Ammon's horn (tissue), 1 donor: Measurements from ENCODE around the gene AGGF1.
A peak's percentile ranks its signal among the peaks of the same experiment; 100 is the strongest.
"Not testable (repeated sequence)": the region's sequence is repeated elsewhere in the genome, so short reads cannot be mapped to it uniquely, and the experiment has no call there.

Experiments used
- DNase-seq: peaks from one replicate; pipeline ENCODE4 v3.0.0-alpha.2; 2016; ENCODE audit warnings: low spot score

The AGGF1 gene

DNA sequence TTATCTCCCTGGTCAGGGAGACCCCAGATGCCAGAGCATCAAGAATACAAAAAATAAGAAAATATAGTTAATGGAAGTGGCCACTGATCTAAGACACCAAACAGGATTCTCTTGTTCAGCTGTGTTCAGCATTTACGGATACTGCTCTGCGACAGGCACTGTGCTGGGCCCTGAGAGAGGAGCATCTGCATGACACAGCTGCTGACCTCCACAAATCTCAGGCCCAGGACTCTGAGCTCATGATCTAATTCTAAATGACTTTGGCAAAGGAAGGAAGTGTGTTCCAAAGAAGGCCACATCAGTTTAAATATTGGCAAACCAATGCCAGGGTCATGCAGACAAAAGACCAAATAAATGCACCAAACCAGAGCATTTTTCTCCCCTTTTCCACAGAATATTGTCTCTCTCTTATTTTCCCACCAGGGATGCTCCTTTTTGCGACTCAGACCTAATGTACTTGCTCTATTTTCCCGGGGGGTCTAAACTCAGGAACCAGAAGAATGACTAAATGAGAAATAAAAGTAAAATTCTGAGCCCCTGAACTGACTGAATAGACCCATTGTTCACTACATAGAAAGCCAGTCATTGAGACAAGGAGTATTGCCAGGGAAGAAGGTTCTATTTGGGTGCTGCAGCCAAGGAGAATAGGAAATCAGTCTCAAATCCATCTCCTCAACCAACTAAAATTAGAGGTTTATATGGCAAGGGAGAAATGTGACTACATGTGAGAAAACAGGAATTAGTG lies 1.4 kb upstream of the AGGF1 start:
- peak; percentile 18 for DNase-seq

GRCh38 chr5:77029376-77029885 lies 773 bp upstream of the AGGF1 start:
- DNase-seq: no peak

DNA sequence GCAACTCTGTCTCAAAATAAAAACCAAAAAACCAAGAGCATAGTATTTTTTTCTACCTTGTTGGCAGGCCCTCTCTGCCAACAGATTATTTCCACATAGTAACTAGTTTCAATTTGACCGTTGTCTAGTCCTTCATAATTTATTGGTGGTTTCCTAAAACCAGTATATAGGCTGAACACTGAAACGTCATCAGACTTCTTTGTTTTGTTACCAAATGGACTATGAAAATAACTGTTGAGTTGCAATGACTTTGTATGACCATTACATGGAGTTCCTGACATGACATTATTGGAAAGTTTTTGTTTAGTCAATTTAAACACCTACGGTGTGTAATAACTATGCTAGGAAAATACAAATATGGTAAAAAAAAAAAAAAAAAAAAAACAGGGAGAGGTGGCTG lies 1.7 kb downstream of the AGGF1 start:
- no peak for DNase-seq

GRCh38 chr5:77032635-77033034 lies 2.4 kb downstream of the AGGF1 start:
- no peak for DNase-seq

DNA sequence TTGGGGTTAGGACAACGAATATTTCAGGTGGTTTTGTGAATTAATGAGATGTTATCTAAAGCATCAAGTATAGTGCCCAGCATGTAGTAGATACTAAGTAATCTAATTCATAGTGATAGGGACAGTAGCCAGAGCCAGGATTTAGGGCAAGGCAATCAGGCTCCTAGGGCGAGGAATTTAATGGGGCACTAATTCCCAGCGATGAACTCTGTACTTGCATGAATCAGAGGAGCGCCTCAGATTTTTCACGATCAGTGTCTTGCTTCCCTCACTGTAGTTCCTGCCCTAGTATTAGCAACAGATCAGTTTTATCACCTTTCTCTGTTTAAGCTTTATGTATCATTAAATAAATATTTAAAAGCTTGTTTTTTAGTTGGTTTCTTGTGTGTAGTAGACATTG lies 3.1 kb downstream of the AGGF1 start:
- DNase-seq: no peak

GRCh38 chr5:77035950-77036349 lies 5.7 kb downstream of the AGGF1 start:
- no peak for DNase-seq

- DNase-seq: no peak
Observed at GRCh38 chr5:77046416-77047073, 16.3 kb downstream of the AGGF1 start.

DNA sequence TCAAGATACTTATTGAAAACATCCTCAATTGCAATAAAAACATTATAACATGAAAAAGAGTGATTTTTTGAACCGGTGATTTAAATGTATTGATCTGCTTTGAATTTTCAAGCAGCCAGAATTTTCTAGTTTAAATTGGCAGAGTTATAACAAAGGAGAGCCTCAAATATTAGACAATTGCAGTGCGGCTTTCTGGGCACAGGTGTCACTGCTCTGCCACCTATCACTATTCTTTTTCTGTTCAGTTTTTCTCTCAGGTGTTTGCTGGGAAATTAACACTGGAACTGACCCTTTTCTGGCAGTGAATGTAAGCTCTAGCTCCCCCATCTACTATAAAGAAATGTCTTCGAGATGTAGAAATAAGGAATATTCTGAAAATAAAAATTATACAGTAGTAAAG lies 33.8 kb downstream of the AGGF1 start:
- DNase-seq: no peak

- DNase-seq: no peak
Observed at GRCh38 chr5:77065256-77065655, 35.1 kb downstream of the AGGF1 start.

DNA sequence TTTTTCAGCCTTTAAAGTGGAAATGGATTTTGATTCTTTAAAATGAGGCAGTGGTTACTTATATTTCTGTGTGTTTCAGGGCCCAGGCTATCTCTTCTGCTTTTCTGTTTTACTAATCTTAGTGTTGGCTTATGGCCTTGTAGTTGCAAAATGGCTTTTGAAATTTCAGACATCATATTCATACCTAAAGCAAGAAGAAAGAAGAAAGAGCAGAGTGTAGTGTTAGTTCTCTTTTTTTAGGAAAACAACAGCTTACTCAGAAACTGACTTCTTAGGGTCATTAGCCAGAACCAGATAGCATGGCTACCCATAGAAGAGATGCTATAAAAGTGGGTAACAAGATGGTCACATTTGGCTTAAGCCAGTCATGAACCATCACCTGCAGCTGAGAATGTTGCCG lies 36.0 kb downstream of the AGGF1 start:
- DNase-seq: no peak

GRCh38 chr5:77066823-77067442 lies 36.7 kb downstream of the AGGF1 start:
- DNase-seq: no peak

DNA sequence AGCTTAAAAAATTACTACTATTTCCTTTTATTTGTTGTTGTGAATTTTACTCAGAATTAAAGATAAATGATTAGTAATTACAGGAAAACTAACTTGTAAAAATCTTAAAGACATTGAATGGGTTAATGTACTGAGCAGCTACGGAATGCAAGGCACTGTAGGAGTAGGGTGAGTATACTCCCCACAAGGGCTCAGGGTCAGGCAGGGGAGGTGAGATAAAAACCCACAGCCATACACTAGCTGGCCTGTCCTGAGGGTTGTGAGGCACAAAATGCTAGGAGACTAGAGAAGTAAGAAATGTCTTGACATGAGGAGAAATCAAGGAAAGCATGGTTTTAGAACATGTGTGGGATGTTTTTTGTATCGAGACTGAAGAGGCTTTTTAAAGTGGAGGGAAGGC lies 43.5 kb downstream of the AGGF1 start:
- no peak for DNase-seq

- DNase-seq: no peak
Observed at GRCh38 chr5:77074745-77075144, 44.5 kb downstream of the AGGF1 start.

DNA sequence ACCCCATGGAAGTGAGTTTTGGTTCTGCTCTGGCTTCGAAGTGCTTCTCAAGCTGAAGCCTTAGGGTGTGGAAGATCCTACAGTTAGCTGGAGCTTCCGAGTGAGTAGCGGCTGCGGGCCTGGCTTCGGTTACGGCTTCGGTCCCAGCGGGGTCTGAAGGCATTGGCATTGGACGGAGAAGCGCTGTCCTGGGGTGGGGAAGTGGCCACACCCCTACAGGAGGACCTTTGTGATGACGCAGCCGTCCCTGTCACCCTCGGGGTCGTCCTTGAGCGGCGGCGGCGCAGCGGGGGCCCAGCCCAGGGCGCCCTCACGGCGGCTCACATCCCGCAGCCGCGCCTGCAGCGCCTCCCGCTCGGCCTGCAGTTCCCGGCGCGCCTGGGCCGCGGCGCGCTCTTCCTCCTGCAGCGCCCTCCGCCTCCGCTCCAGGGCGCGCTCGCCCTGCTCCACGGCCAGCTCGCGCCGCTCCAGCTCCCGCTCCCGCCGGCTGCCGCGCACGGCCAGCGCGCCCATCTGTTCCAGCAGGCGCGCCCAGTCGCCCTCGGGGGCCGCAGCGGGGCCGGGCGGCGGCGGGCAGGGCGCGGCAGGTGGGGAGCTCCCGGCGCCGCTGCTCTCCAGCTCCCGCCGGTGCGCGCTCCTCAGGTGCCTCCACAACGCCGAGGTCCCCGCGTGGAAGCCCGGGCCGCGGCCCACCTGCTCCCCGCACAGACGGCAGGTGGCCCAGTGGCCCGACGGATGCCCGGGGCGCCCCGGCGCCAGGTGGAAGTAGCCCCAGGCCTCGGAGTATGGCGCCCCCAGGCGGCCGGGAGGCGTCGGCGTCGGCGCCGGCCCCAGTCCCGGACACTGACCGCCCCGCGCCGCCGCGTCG lies 47.0 kb downstream of the AGGF1 start:
- peak; percentile 72 for DNase-seq

DNA sequence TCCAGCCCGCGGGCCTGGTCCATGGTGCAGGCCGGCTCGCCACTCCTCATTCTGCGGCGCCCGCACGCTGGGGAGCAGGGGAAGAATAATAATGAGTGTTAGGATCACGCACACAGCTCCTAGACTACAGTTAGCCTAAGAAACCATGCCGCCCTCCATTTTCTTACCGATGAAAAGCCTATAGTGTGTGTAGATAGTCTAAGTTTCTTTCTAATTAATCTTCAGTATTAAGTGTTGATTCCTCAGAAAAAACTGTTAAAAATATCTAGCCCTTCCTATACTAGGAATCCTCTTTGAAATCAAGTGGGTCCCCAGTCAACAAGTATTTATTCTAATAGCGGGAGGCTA lies 47.6 kb downstream of the AGGF1 start:
- no peak for DNase-seq

GRCh38 chr5:77080479-77080878 lies 50.3 kb downstream of the AGGF1 start:
- DNase-seq: not testable (repeated sequence)

DNA sequence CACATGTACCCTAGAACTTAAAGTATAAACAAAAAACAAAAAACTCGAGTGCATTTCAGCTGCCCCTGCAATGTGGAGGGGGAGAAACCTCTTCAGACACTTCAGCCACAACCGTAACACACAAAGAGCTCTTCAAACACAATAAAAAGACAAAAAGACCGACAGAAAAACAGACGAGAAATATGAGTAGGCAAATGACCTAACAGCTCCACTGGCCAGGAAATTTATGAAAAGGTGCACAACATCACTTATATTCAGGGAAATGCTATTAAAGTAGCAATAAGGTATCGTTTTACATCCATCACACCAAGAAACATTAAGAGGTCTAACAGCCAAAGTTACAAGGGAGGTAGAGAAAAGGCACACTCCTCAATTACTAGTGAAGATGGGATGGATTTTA lies 50.7 kb downstream of the AGGF1 start:
- DNase-seq: no peak

GRCh38 chr5:77082280-77082679 lies 52.1 kb downstream of the AGGF1 start:
- DNase-seq: no peak

GRCh38 chr5:77083088-77083487 lies 52.9 kb downstream of the AGGF1 start:
- DNase-seq: no peak

- DNase-seq: no peak
Observed at GRCh38 chr5:77086368-77086688, 56.1 kb downstream of the AGGF1 start.

DNA sequence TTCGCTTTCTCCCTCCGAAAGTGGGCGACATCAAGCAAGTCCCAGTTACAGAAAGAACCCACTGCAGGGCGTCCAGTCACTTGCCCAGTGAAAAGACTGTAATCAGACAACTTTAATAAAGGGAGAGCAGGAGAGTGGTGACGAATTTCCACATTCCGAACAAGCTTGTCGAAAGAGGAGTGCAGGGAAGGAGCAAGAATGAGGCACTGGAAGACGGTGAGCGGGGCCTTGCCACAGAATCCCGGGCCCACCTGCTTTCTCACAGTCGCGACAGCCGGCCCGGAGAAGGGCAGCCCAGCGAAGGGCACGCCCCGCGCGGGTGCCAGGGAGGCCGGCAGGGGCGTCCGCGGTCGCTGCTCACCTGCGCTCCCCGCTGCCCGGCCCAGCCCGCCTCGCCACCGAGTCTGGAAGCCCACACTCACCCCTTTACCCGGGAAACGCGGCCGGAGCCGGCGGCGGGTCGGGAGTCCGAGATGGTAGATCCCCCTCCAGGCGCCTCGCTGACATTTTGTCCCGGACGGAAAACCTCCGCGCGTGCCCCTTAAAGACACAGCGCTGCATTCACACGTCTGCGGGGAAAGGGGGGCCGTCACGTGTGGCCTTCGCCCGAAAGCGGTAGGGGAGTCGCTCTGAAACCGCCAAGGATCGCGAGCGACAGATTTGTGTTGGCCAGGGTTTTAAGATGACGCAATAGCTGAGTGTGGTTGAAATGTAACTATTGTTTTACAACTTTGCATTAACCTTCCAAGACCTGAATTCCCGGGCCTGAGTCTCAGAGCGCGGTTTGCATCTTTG lies 56.7 kb downstream of the AGGF1 start, which contains the start of gene ZBED3:
Gene ZBED3 (minus strand): TSS at position 597 of the 795 bp plus-strand sequence. CDS start 9,407 bp downstream, outside the sequence.
- DNase-seq: peak; percentile 82
